Testis (tissue), 3 donors: Measurements from ENCODE around the gene SEC11A. TPM values are rescaled to one million over a fixed set of nuclear protein-coding genes. Genes with fewer than 3 reads are reported as not detected.

Experiments
- DNase-seq: peaks from one replicate; pipeline ENCODE4 v3.0.0-alpha.2; 2019
- H3K27ac ChIP-seq, 2 donors: fragments of 200-600 bp; sonication (generic); one replicate each; pipeline ENCODE4 v1.5.1; 2019
- H3K27me3 ChIP-seq: fragments of 200-600 bp; sonication (generic); one replicate; pipeline ENCODE4 v1.5.1; 2019
- H3K36me3 ChIP-seq: fragments of 200-600 bp; sonication (generic); one replicate; pipeline ENCODE4 v1.5.1; 2017; ENCODE audit warnings: low read depth; ENCODE audit errors: missing control alignments
- H3K4me1 ChIP-seq: fragments of 200-600 bp; sonication (generic); one replicate; pipeline ENCODE4 v1.5.1; 2019
- H3K4me3 ChIP-seq, 2 donors: fragments of 200-600 bp; sonication (generic); one replicate each; pipeline ENCODE4 v1.5.1; 2017 to 2019
- H3K9me3 ChIP-seq: fragments of 200-600 bp; sonication (generic); one replicate; pipeline ENCODE4 v1.5.1; 2017
- CTCF ChIP-seq, 3 experiments: fragments of 450-650 bp in 2 of 3; fragments of 200-600 bp in 1 of 3; sonication (generic) in 1 of 3; IDR thresholded peaks; one replicate each; pipeline ENCODE4 v1.5.1; 2016 to 2019; ENCODE audit warnings: antibody characterized with exemption in 3 of 3, mild to moderate bottlenecking in 2 of 3, moderate library complexity in 1 of 3
- POLR2A ChIP-seq: fragments of 450-650 bp; IDR thresholded peaks from one replicate; pipeline ENCODE4 v1.6.1; 2017; ENCODE audit warnings: antibody characterized with exemption, mild to moderate bottlenecking, moderate library complexity
- WGBS, 2 donors: methylation state at CpG; one replicate each; pipeline ENCODE4 v1.1.5; 2018; 5-methylcytosine and 5-hydroxymethylcytosine counted together
- intact Hi-C: fragments of 100-400 bp; cut with DNase I; formaldehyde crosslinking; loops from one replicate; pipeline ENCODE4 v1.15.1; 2023; ENCODE audit warnings: low total_unique reads
- polyA plus RNA-seq: library from polyadenylated mRNA; stranded (reverse); fragments of 350-450 nt; fragmentation: Illumina TruSeq; extraction: RNeasy Lipid Tissue Mini Kit (QIAGEN cat#74804); gene quantifications from one replicate; pipeline ENCODE4 v1.2.3, GENCODE V29; 2014; ENCODE audit warnings: low read depth, low replicate concordance; ENCODE audit not compliant: insufficient read depth
- total RNA-seq, 2 donors: library from RNA; depleted of rRNA; stranded (reverse); fragments of >200 nt; gene quantifications; one replicate each; pipeline ENCODE4 v1.2.3, GENCODE V29; 2016

Gene SEC11A
- total and polyA plus RNA-seq, 3 donors from 2014 or later: 67.7 to 121 (median 88.9) TPM

GRCh38 chr15:84671211-84671610 lies 44.7 kb downstream of the SEC11A start:
- Histone ChIP-seq H3K27me3 (no peaks in the 10 kb centered on the region), H3K4me3 (no peak overlapping the region), H3K36me3 (no peaks in the 10 kb centered on the region), H3K9me3 (no peaks in the 10 kb centered on the region), H3K27ac (no peak overlapping the region), H3K4me1 (no peaks in the 10 kb centered on the region)
- TF ChIP-seq CTCF (IDR thresholded peaks at IDR 0.05) (no peak), POLR2A (no peak)
- no peak for DNase-seq
- intact Hi-C loops: no loop called here

- no peak overlapping the region for H3K4me3 ChIP-seq
- H3K27me3 ChIP-seq: no peaks in the 10 kb centered on the region
- no peaks in the 10 kb centered on the region for H3K9me3 ChIP-seq
- TF ChIP-seq CTCF (IDR thresholded peaks at IDR 0.05) (no peak), POLR2A (no peak)
- no peaks in the 10 kb centered on the region for H3K4me1 ChIP-seq
- H3K36me3 ChIP-seq: no peaks in the 10 kb centered on the region
- DNase-seq: no peak
- intact Hi-C loops: no loop called here
- 90% methylated on average over 8 of the region's 8 CpGs for WGBS, 2 donors
- no peak overlapping the region for H3K27ac ChIP-seq
Observed at GRCh38 chr15:84669726-84670125, 46.2 kb downstream of the SEC11A start.

- Histone ChIP-seq H3K27ac (no peak overlapping the region), H3K4me3 (no peak overlapping the region), H3K36me3 (no peaks in the 10 kb centered on the region), H3K9me3 (no peaks in the 10 kb centered on the region), H3K4me1 (no peaks in the 10 kb centered on the region), H3K27me3 (no peaks in the 10 kb centered on the region)
- intact Hi-C loops: no loop called here
- no peak for TF ChIP-seq POLR2A
- no peak for TF ChIP-seq CTCF (IDR thresholded peaks at IDR 0.05)
- 95 to 98% methylated on average over 3 of the region's 3 CpGs for WGBS, 2 donors
- no peak for DNase-seq
Observed at GRCh38 chr15:84668221-84668982, 47.5 kb downstream of the SEC11A start.

GRCh38 chr15:84666373-84666772 lies 49.6 kb downstream of the SEC11A start:
- Histone ChIP-seq H3K4me3 (no peak overlapping the region), H3K27me3 (no peaks in the 10 kb centered on the region), H3K36me3 (no peaks in the 10 kb centered on the region), H3K27ac (no peak overlapping the region), H3K4me1 (no peaks in the 10 kb centered on the region), H3K9me3 (no peaks in the 10 kb centered on the region)
- TF ChIP-seq POLR2A (no peak), CTCF (IDR thresholded peaks at IDR 0.05) (no peak)
- intact Hi-C loops: no loop called here
- WGBS, 2 donors: 79 to 97% methylated on average over 2 of the region's 2 CpGs
- DNase-seq: no peak

- H3K4me1 ChIP-seq: peaks cover 4% of the 10 kb centered on the region
- no peaks in the 10 kb centered on the region for H3K36me3 ChIP-seq
- WGBS, 2 donors: 88 to 95% methylated on average over 10 of the region's 10 CpGs
- no peak overlapping the region for H3K27ac ChIP-seq
- DNase-seq: no peak
- TF ChIP-seq POLR2A (no peak), CTCF (IDR thresholded peaks at IDR 0.05) (no peak)
- intact Hi-C loops: no loop called here
- no peak overlapping the region for H3K4me3 ChIP-seq
- H3K27me3 ChIP-seq: no peaks in the 10 kb centered on the region
- no peaks in the 10 kb centered on the region for H3K9me3 ChIP-seq
Observed at GRCh38 chr15:84661001-84661400, 54.9 kb downstream of the SEC11A start.
